Measurements from ENCODE around the gene PHACTR3. TPM values are rescaled to one million over a fixed set of nuclear protein-coding genes. Genes with fewer than 3 reads are reported as not detected.

Gene PHACTR3
- total and polyA plus RNA-seq, 2 donors (not counting 3 experiments of a cell fraction or from before 2014, with no cell fraction given) = not detected

DNA sequence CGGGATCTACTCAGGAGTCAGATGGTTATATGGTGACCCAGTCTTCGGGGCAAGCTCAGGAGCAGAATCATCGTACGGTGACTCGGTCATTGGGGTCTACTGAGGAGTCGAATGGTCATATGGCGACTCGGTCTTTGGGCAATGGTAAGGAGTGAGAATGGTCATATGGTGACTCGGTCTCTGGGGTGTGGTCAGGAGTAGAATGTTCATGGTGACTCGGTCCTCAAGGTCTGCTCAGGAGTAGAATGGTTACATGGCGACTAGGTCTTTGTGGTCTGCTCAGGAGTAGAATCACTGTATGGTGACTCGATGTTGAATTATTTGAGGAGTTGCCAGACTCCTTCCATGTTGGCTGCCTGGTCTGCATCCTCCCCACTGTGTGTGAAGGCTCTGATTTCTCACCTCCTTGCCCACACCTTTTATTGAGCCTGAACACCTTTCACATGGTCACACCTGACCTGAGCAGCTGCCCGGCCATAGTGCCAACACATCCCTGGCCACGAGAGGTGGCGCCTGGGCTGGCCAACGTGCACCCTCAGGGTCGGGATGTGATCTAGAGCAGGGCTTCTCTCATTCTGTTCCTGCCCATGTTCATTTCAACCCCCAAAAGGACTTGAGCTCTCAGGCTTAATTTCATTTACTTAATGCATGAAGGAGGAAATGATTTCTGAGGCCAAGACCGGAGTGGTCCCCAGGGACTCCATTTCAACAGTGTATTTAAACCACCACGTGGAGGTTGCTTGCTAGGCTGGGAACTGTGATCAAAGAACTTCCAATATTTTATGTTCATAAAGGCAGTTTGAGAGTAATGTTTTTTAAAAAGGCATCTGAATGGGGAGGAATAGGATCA lies 119.5 kb downstream of the PHACTR3 start:
- H3K79me2 ChIP-seq (ENCODE audit: control insufficient read depth, insufficient read depth, low read length) = no peaks in the 10 kb centered on the region
- no peak overlapping the region for H3K4me3 ChIP-seq (replicated peaks in 1 of 3; ENCODE audit: insufficient read depth in 1 of 3, low read depth in 1 of 3, low read length in 3 of 3)
- ChIA-PET POLR2A (no interaction called here), CTCF (no interaction called here)
- no peak overlapping the region for H3K9ac ChIP-seq (replicated peaks; ENCODE audit: extremely low read depth, insufficient read depth, low read length)
- H3K27me3 ChIP-seq (ENCODE audit: control insufficient read depth in 2 of 2, insufficient read depth in 2 of 2, low read length in 2 of 2) = no peaks in the 10 kb centered on the region
- DNase-seq (ENCODE audit: low read depth, low spot score) (no peak), FAIRE-seq (no peak)
- H4K20me1 ChIP-seq (replicated peaks; ENCODE audit: control insufficient read depth, extremely low read depth, insufficient read depth, low read length) = no peaks in the 10 kb centered on the region
- no peaks in the 10 kb centered on the region for H3K4me1 ChIP-seq (ENCODE audit: control insufficient read depth, extremely low read depth, insufficient read depth, low read length)
- intact Hi-C loops (cut with micrococcal nuclease) (no loop called here), dilution Hi-C loops (cut with MboI; ENCODE audit: extremely low pct_ligation_motif_present, low sequenced_read_pairs) (no loop called here)
- no peaks in the 10 kb centered on the region for H3K9me1 ChIP-seq (replicated peaks; ENCODE audit: control insufficient read depth, extremely low read depth, insufficient read depth, low read length)
- no peak overlapping the region for H3K27ac ChIP-seq (ENCODE audit: insufficient read depth, low read depth, low read length)
- no peaks in the 10 kb centered on the region for H3K36me3 ChIP-seq (ENCODE audit: control insufficient read depth in 2 of 2, extremely low read depth in 1 of 2, insufficient read depth in 2 of 2, low read length in 2 of 2)
- H2AFZ ChIP-seq (ENCODE audit: low read depth, low read length) = no peak overlapping the region
- no peak overlapping the region for H3K4me2 ChIP-seq (ENCODE audit: insufficient read depth, low read length)
- peaks cover 5% of the 10 kb centered on the region for H3K9me3 ChIP-seq (replicated peaks; ENCODE audit: control insufficient read depth, insufficient read depth, low read length)
- no TSS peak for BruUV-seq (replicated peaks)
- TF ChIP-seq CTCF (IDR thresholded peaks at IDR 0.05; ENCODE audit: extremely low read depth in 1 of 2, insufficient read depth in 1 of 2, low read depth in 1 of 2, low read length in 2 of 2) (no peak), POLR2AphosphoS5 (IDR thresholded peaks at IDR 0.05; ENCODE audit: insufficient read depth, low read depth, low read length) (no peak), MAX (IDR thresholded peaks at IDR 0.05; ENCODE audit: insufficient read depth, insufficient read length) (no peak), GATA2 (IDR thresholded peaks at IDR 0.05; ENCODE audit: insufficient read depth, insufficient read length, low read depth, low read length) (no peak), FOS (IDR thresholded peaks at IDR 0.05; ENCODE audit: borderline replicate concordance, insufficient read depth, low read length) (no peak), EZH2 (IDR thresholded peaks at IDR 0.05; ENCODE audit: borderline replicate concordance, low read depth, low read length, severe bottlenecking) (no peak), JUN (IDR thresholded peaks at IDR 0.05; ENCODE audit: borderline replicate concordance, insufficient read depth, insufficient read length, low read depth) (no peak)
